ENCODE measurements around the gene PLA2R1.
"Not testable (repeated sequence)": the region's sequence is repeated elsewhere in the genome, so short reads cannot be mapped to it uniquely, and the experiment has no call there.

Gene PLA2R1

GRCh38 chr2:159976527-159977160 lies 85.8 kb downstream of the PLA2R1 start:
- no peak for DNase-seq

- DNase-seq, result no peak
Observed at GRCh38 chr2:159973325-159973724, 89.1 kb downstream of the PLA2R1 start.

DNA sequence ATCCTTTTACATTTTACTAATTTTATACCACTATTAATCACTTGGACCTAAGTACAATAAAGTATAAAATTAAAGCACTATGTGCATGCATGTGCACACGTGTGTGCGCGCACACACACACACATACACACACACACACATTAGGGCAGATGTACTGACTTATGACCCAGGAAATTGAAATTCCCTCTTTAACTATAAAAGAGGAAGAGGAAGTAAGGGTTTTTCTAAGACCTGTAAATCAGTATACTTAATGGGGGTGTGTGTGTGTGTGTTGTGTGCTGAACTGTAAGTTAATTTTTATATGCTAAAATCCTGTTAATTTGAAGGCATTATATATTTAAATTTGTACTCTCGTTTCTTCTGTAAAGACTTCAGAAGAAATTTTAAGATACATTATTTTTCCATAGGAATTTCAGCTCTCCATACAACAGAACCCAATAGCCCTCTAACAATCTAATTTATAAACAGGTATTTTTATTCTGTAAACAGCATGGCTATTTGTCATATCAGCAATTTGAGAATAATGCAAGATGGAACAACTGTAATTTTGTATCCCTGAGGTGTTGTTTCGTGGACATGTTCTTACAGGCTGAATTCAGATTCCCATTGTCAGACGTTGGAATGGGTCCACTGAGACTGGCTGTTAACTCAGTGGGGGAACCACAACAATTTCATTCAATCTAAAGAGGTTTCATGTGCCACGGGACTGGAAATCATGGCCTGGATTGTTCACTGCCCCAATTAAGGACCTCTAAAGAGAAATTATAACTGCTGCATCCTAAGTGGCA lies 90.9 kb downstream of the PLA2R1 start:
- DNase-seq, result no peak

DNA sequence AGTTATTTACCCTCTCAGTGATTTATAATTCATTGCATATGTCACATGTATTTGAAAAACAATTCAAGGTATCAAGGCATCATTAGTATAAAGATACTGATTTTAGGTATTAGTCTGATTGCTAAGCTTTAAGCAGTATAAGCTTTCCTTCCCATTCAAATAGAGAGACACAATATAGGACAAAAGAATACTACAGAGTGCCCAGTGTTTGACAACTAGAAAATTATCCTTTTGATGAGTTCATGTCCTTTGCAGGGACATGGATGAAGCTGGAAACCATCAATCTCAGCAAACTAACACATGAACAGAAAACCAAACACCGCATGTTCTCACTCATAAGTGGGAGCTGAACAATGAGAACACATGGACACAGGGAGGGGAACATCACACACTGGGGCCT lies 91.9 kb downstream of the PLA2R1 start:
- not testable (repeated sequence) for DNase-seq

DNA sequence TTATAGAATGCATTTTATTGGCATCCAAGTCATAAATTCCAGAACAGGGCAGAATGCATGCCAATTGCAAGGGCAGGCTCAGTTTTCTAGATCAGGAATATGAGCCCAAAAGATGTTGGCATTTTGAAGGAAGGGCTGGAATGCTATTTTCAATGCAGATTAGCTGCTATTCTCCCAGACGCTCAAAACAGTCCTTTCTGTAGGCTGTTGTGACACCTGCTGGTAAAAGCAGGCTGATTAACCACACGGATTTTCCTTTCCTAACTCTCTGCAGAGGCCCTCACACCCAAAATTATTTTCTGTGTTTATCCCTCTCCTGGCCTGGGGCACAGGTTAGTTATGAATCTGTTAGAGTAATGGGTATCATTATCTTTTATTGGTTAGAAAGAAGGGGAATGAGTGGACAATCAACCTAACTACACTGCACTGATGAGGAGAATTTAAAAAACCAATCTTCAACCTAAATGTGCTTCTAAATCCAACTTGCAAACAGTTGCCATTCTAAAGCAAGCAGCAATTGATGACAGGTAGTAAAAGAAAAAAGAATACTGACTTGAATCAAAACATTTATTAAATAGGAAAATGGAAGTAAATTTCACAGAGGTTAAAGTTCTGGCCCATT lies 94.0 kb downstream of the PLA2R1 start:
- DNase-seq, result peak; percentile 16

DNA sequence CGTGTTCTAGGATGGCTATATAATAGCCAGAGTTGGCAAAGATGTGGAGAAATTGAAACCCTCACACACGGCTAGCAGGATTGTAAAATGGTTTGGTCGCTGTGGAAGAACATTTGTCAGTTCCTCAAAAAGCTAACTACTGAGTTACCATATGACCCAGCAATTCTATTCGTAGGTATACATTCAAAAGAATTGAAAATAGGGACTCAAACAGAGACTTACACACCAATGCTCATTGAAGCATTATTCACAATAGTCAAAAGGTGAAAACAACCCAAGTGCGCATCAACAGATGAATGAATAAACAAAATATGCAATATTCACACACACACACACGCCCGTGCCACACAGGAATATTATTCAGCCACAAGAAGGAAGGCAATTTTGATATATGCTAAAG lies 98.7 kb downstream of the PLA2R1 start:
- no peak for DNase-seq

GRCh38 chr2:159962513-159962912 lies 99.9 kb downstream of the PLA2R1 start:
- DNase-seq, result not testable (repeated sequence)

- DNase-seq, result no peak
Observed at GRCh38 chr2:159961451-159961850, 101.0 kb downstream of the PLA2R1 start.

DNA sequence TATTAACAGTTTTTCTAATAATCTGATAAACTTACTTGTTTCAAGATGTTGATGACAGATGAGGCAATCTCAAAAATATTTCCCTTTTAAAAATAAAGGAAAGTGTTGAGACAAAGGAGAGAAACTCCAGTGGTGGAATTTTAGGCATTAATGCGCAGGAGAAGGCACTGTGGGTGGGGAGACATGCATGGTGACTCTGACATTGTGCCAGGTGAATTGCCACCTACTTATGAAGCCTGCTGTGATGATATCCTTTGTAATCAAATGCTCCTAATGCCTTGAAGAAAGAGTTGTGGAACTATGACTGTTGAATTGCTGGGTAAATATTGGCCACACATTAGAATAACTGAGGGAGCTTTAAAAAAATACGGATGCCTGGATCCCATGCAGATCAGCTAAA lies 101.4 kb downstream of the PLA2R1 start:
- no peak for DNase-seq

DNA sequence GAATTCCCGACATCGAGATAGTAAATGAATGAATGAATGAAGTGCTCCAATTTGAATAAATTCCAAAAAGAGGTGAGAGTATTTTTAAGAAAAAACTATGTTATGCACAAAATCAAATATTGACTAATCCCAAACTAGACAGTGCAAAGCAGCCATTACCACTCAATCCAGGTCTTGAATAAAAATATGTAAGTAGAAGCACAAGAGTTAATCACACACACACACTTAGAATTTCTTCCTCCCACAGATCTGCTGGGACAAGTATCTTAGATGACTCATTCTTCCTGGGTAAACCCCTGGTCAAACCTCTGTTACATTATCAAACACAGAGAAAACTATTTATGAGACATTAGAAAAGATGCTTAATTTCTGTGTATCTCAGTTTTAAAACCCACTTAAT lies 102.0 kb downstream of the PLA2R1 start:
- no peak for DNase-seq

DNA sequence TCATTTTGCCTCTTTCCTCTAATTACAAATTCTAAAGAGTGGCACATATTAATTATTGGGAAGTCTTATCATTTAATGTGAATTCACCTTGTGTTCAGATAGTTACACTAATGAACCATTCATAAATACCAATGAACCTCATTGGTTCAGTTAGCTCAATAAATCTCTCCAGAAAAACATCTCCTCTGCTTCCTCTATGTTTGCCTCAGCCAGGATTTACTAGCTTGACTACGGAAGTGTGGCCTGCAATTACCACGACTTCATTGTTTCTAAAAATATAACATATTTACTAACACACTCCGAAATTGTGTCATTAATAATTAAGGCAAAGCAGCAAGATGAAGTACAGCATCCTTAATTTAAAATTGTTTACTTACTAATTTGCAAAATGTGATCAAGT lies 103.3 kb downstream of the PLA2R1 start:
- no peak for DNase-seq

DNA sequence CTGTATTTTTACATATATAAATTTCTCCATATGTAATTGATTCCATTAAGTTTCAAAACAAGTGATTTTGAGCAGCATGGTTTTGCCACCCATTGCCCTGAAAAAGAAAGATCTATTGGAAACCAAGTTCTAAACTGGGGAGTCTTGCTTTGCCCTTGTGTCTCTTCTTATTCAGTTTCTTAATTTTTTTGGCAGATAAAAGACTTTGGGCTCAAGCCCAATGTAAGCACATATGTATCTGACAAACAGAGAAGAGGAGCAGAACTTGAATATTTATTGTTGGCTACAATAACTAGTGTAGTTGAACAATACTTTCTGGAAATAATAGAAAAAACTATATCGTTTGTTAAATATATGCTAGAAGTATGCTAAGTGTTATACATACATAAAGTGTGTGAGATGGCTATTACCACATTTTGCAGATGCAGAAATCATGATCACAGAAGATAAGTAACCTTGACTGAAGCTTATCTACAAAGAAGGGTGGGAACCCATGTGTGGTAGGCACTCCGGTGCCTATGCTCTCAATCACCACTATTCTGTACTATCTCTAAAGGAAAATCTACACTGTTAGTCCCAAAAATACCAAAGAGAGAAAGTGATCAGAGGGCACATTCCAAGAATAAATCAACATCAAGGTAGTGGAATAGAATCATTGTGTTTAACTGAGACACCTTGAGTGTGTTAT lies 109.1 kb downstream of the PLA2R1 start:
- DNase-seq, result no peak

DNA sequence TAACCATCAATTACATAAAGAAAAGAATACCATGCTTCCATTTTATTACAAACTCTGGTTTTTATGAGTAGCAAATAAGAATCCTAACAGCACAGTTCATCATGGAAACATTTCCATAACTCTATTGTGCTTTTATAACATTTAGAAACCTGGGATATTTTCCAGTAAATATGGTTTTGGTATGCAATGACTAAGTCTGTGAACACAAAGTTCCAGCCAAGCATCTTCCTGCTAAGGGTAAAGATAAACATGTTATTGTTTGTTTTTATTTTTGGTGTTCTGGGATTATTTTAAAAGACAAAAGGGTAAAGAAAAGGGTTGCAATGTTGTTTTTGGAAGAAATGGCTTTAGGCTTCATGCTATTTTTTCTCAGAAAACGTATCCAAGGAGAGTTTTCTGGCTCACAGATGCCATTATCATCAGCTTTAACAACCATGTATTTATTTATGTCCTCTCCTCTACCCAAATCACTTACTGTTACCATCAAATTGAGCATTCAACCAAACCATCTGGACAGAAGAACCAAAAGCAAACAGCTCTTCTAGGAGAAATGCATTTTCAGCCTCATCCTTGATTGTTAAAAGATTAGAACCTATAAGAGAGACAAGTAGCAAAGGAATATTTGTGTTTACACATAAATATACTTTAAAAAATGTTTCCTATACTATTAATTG lies 116.0 kb downstream of the PLA2R1 start:
- DNase-seq, result no peak

DNA sequence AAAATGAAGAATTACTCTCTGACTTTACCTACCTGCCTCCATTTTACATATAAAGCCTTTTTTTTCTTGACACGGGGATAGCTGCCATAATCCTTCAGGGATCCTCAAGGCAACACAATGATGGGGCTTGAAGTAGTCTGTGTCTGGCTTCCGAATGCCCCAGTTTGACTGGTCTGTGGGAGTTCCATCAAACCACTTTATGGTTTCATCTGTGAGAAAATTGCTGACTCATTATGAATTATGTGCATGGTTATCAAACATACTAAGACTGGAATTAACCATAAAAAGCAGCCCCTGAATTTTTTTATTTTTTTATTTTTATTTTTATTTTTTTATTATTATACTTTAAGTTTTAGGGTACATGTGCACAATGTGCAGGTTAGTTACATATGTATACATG lies 117.5 kb downstream of the PLA2R1 start:
- no peak for DNase-seq

- no peak for DNase-seq
Observed at GRCh38 chr2:159942146-159942545, 120.3 kb downstream of the PLA2R1 start.

DNA sequence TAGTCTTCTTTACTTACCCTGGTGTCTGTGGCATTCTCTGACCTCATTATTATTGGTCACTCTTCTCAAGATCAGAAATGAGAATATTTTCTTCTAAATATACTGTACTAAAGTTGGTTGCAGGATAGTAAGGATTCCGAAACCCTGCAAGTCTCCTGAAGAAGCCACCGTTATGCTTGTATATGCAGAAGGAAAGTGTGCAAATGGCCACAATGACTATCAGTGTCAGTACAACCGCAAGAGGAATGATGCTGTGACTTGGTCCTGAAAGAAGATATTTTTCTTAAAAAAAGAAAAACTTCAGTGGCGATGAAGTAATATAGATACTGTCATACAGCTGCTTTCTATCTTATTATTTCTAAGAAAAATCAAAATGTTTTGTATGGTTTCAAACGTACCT lies 120.7 kb downstream of the PLA2R1 start:
- DNase-seq, result no peak

- DNase-seq, result no peak
Observed at GRCh38 chr2:159939946-159940345, 122.5 kb downstream of the PLA2R1 start.

- no peak for DNase-seq
Observed at GRCh38 chr2:159938395-159938794, 124.0 kb downstream of the PLA2R1 start.

- DNase-seq, result no peak
Observed at GRCh38 chr2:159936471-159936870, 125.9 kb downstream of the PLA2R1 start.

GRCh38 chr2:159933727-159934049 lies 128.7 kb downstream of the PLA2R1 start:
- DNase-seq, result no peak

- no peak for DNase-seq
Observed at GRCh38 chr2:159933040-159933726, 129.2 kb downstream of the PLA2R1 start.

DNA sequence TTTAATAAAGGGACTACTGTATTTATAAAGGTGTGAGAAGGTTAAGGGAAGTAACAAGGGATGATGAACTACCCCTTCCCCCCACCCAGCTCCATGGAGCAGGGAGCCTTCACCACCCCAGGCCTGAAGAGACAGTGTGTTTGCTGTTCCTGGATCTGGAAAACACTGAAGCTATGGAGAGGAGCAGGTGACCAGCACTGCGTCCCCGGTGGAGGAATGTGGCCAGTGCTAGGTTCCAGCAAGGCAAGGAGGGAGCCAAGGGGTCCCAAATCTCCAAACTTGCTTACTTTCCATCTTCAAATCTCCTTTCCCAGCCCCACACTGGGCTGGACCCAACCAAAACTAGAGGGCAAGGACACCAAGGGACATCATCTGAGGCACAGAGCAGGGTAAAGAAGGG lies 135.7 kb downstream of the PLA2R1 start:
- no peak for DNase-seq

GRCh38 chr2:159925975-159926374 lies 136.4 kb downstream of the PLA2R1 start:
- no peak for DNase-seq
